RKO (cell line): ENCODE results near the gene CTCFL.
A peak's percentile ranks its signal among the peaks of the same experiment; 100 is the strongest.
"Not testable (repeated sequence)": the region's sequence is repeated elsewhere in the genome, so short reads cannot be mapped to it uniquely, and the experiment has no call there.

Source experiments
- DNase-seq: peaks from one replicate; pipeline ENCODE4 v3.0.0-alpha.2; 2016; ENCODE audit warnings: low spot score

CTCFL gene

GRCh38 chr20:57507477-57507876 is 17.5 kb downstream of the CTCFL start:
- no peak for DNase-seq

- no peak for DNase-seq
Observed at GRCh38 chr20:57505979-57506378, 19.0 kb downstream of the CTCFL start.

GRCh38 chr20:57504411-57504810 is 20.5 kb downstream of the CTCFL start:
- DNase-seq: no peak

- no peak for DNase-seq
Observed at GRCh38 chr20:57503035-57503658, 21.8 kb downstream of the CTCFL start.

GRCh38 chr20:57502336-57502700 is 22.6 kb downstream of the CTCFL start:
- DNase-seq: no peak

- DNase-seq: no peak
Observed at GRCh38 chr20:57501461-57502335, 23.2 kb downstream of the CTCFL start.

- DNase-seq: no peak
Observed at GRCh38 chr20:57500962-57501361, 24.0 kb downstream of the CTCFL start.

GRCh38 chr20:57500235-57500634 is 24.7 kb downstream of the CTCFL start:
- no peak for DNase-seq

- DNase-seq: no peak
Observed at GRCh38 chr20:57499676-57500075, 25.3 kb downstream of the CTCFL start.

GRCh38 chr20:57498425-57499400 is 26.2 kb downstream of the CTCFL start:
- peak; percentile 53 for DNase-seq

GRCh38 chr20:57496592-57496991 is 28.3 kb downstream of the CTCFL start:
- no peak for DNase-seq

GRCh38 chr20:57495978-57496377 is 29.0 kb downstream of the CTCFL start:
- no peak for DNase-seq

- no peak for DNase-seq
Observed at GRCh38 chr20:57493091-57493615, 31.8 kb downstream of the CTCFL start.

GRCh38 chr20:57491373-57491772 is 33.6 kb downstream of the CTCFL start:
- no peak for DNase-seq

- DNase-seq: not testable (repeated sequence)
Observed at GRCh38 chr20:57488277-57488676, 36.7 kb downstream of the CTCFL start.

- no peak for DNase-seq
Observed at GRCh38 chr20:57485770-57486169, 39.2 kb downstream of the CTCFL start.

GRCh38 chr20:57484772-57485171 is 40.2 kb downstream of the CTCFL start:
- no peak for DNase-seq

GRCh38 chr20:57483287-57484050 is 41.5 kb downstream of the CTCFL start:
- DNase-seq: no peak

GRCh38 chr20:57482796-57483195 is 42.1 kb downstream of the CTCFL start:
- no peak for DNase-seq

- no peak for DNase-seq
Observed at GRCh38 chr20:57482148-57482547, 42.8 kb downstream of the CTCFL start.

GRCh38 chr20:57481281-57481711 is 43.6 kb downstream of the CTCFL start:
- no peak for DNase-seq
